ENCODE data around the gene NEDD4.

The NEDD4 gene

DNA sequence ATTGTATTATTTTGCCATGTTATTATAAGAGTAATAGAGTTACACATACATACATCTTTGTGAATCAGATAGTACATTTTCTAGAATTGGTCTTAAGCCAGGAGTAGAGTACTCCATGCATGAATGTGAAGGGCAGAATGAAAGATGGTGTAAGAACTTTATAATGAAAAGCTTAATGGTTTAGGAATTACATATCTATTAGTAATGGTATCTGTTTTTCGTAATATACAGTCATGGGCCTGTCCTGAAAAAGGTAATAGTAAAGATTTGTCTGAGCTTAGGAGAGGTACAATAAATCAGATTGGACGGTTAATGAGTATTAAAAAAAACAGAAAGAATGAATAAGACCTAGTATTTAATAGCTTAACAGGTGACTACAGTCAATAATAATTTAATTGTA is 132.3 kb downstream of the NEDD4 start:
- no peak for DNase-seq (ENCODE audit: low spot score)
- in situ Hi-C loops (cut with MboI; ENCODE audit: low sequenced_read_pairs, unreplicated experiment), result no loop called here
- TF ChIP-seq, protein P1, sequence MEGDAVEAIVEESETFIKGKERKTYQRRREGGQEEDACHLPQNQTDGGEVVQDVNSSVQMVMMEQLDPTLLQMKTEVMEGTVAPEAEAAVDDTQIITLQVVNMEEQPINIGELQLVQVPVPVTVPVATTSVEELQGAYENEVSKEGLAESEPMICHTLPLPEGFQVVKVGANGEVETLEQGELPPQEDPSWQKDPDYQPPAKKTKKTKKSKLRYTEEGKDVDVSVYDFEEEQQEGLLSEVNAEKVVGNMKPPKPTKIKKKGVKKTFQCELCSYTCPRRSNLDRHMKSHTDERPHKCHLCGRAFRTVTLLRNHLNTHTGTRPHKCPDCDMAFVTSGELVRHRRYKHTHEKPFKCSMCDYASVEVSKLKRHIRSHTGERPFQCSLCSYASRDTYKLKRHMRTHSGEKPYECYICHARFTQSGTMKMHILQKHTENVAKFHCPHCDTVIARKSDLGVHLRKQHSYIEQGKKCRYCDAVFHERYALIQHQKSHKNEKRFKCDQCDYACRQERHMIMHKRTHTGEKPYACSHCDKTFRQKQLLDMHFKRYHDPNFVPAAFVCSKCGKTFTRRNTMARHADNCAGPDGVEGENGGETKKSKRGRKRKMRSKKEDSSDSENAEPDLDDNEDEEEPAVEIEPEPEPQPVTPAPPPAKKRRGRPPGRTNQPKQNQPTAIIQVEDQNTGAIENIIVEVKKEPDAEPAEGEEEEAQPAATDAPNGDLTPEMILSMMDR (IDR thresholded peaks at IDR 0.05; ENCODE audit: borderline replicate concordance, control extremely low read depth, extremely low read depth, insufficient read depth, missing control alignments), result no peak

DNA sequence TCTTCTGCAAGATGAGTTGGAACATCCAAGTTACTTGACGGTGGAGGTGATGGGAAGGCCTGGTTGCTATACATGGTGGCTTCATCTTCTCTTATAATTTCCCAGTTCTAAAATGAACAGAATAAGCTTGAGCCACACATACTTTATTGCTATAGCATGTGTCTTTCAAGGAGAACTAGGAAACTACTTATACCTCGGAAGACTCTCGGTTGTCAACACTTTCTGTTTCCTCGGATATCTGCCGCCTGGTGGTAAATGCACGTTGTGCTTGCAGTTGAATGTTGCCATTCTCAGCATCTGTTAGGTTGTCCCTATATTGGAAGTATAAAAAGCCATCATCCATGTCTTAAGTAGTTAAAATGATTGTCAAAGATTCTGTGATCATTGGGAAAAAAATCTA is 132.9 kb downstream of the NEDD4 start:
- no peak for DNase-seq (ENCODE audit: low spot score)
- TF ChIP-seq, protein P1 (IDR thresholded peaks at IDR 0.05; ENCODE audit: borderline replicate concordance, control extremely low read depth, extremely low read depth, insufficient read depth, missing control alignments), result no peak
- in situ Hi-C loops (cut with MboI; ENCODE audit: low sequenced_read_pairs, unreplicated experiment), result no loop called here

DNA sequence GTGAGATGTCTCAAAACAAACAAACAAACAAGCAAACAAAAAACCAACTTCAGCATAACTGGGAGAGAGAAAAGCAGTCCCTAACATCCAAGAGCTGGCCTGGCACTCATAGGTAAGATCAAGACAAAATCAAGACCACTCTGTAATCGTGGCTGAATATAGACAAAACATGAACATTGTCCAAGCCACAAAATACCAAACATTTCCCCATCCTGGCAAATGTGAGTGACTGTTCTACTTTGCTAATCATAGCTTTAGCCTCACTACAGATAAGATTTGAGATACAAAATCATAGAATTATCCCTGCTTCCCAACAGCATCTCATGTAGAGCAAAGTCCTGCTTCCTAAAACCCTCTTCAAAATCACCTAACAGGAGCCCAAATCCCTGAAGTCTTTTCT is 133.7 kb downstream of the NEDD4 start:
- in situ Hi-C loops (cut with MboI; ENCODE audit: low sequenced_read_pairs, unreplicated experiment), result no loop called here
- TF ChIP-seq, protein P1 (IDR thresholded peaks at IDR 0.05; ENCODE audit: borderline replicate concordance, control extremely low read depth, extremely low read depth, insufficient read depth, missing control alignments), result no peak
- DNase-seq (ENCODE audit: low spot score), result no peak

DNA sequence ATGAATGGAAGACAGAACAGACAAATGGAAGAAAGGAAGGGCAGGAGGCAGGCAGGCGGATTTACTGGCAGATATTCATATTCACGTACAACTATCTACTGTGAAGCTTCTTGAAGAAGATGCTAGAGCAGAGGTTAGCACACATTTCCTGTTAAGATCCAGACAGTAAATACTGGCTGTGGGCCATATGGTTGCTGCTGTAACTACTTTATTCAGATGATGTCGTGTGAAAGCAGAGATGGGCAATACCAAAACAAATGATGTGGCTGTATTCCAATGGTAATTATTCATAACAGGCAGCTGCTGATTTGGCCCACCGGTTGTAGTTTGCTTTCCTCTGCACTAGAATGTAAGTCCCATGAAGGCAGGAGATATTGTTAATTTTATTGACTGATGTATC is 134.8 kb downstream of the NEDD4 start:
- DNase-seq (ENCODE audit: low spot score), result no peak
- TF ChIP-seq, protein P1 (IDR thresholded peaks at IDR 0.05; ENCODE audit: borderline replicate concordance, control extremely low read depth, extremely low read depth, insufficient read depth, missing control alignments), result no peak
- in situ Hi-C loops (cut with MboI; ENCODE audit: low sequenced_read_pairs, unreplicated experiment), result no loop called here

DNA sequence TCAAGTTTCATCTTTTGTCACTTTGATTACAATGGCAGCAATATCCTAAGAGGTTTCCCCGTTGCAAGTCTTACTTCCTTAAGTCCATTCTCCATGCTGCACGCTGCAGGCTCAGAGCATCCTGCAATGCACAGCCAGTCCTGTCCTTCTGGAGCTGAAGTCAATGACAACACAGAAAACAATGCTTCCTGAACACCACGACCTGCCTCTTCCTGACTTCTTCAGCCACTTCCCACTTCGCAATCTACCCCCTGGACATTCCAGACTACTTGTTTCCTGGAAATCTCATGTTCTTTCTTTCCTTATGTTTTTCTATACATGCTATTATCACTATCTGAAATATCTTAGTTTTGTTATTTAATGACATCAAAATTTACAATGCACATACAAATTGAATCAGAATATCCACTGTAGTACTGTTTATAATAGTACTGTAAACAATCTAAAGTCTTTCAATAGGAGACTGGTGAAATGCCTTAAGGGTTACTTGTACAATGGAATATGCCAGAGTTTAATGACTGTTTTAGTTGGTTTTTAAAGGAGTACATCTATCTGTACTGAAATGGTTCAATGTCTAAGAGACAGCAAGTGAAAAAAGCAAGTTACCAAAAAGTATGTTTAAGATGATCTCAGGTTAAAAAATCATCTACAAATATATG is 136.8 kb downstream of the NEDD4 start:
- TF ChIP-seq, protein P1 (IDR thresholded peaks at IDR 0.05; ENCODE audit: borderline replicate concordance, control extremely low read depth, extremely low read depth, insufficient read depth, missing control alignments), result no peak
- no peak for DNase-seq (ENCODE audit: low spot score)
- in situ Hi-C loops (cut with MboI; ENCODE audit: low sequenced_read_pairs, unreplicated experiment), result no loop called here

DNA sequence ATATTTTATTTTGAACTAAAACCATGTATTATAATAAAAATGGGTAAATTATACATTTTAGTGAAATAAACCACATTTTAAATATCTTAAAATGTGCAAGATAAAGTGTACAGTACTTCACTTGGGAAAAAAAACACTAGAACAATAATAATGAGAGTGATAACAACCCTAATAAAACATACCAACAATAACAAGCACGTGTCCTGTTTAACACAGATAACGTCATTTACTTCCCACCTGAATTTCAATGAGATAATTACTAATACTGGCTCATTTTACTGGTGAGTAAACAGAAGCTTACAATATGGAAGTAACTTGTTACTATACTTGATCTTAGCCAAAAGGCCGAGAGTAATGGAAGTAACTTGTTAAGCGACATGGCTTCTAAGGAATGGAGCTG is 140.3 kb downstream of the NEDD4 start:
- TF ChIP-seq, protein P1 (IDR thresholded peaks at IDR 0.05; ENCODE audit: borderline replicate concordance, control extremely low read depth, extremely low read depth, insufficient read depth, missing control alignments), result no peak
- DNase-seq (ENCODE audit: low spot score), result no peak
- in situ Hi-C loops (cut with MboI; ENCODE audit: low sequenced_read_pairs, unreplicated experiment), result no loop called here

All from GM13976 (cell line).